ENCODE results near the gene GOLM1. TPM values are rescaled to one million over a fixed set of nuclear protein-coding genes. Genes with fewer than 3 reads are reported as not detected.

Gene GOLM1
- total RNA-seq, 1 donor from 2014 or later, result 0.80 TPM

GRCh38 chr9:86036555-86036954 is 62.8 kb downstream of the GOLM1 start:
- TF ChIP-seq CTCF (IDR thresholded peaks at IDR 0.05), result no peak
- intact Hi-C loops (cut with micrococcal nuclease), result no loop called here
- Mint-ChIP-seq H3K36me3 (ENCODE audit: low read depth) (no peaks in the 10 kb centered on the region), H3K4me3 (no peak overlapping the region), H3K9me3 (no peaks in the 10 kb centered on the region), H3K4me1 (no peaks in the 10 kb centered on the region), H3K27me3 (no peaks in the 10 kb centered on the region), H3K27ac (no peak overlapping the region)
- CTCF ChIA-PET, result no interaction called here
- DNase-seq (no peak), ATAC-seq (ENCODE audit: low read depth) (no peak)
- POLR2A ChIA-PET, result interaction anchor here (0.7 kb wide), 1 partner anchor 292 kb away, joined by 8 read pairs; no protein-coding TSS in a partner anchor

GRCh38 chr9:86035827-86036440 is 63.4 kb downstream of the GOLM1 start:
- H3K27me3 Mint-ChIP-seq, result no peaks in the 10 kb centered on the region
- CTCF ChIA-PET, result no interaction called here
- intact Hi-C loops (cut with micrococcal nuclease), result no loop called here

GRCh38 chr9:86034863-86035734 is 64.3 kb downstream of the GOLM1 start:
- ChIA-PET POLR2A (no interaction called here), CTCF (no interaction called here)
- Mint-ChIP-seq H3K27me3 (no peaks in the 10 kb centered on the region), H3K4me1 (no peaks in the 10 kb centered on the region), H3K36me3 (ENCODE audit: low read depth) (no peaks in the 10 kb centered on the region), H3K4me3 (no peak overlapping the region), H3K9me3 (no peaks in the 10 kb centered on the region), H3K27ac (no peak overlapping the region)
- intact Hi-C loops (cut with micrococcal nuclease), result no loop called here
- DNase-seq, result no peak
- no peak for ATAC-seq (ENCODE audit: low read depth)
- no peak for TF ChIP-seq CTCF (IDR thresholded peaks at IDR 0.05)

More at GRCh38 chr9:86035827-86036440, 63.4 kb downstream of the GOLM1 start:
- Mint-ChIP-seq H3K4me3 (no peak overlapping the region), H3K4me1 (no peaks in the 10 kb centered on the region), H3K36me3 (ENCODE audit: low read depth) (no peaks in the 10 kb centered on the region), H3K27ac (no peak overlapping the region), H3K9me3 (no peaks in the 10 kb centered on the region)
- no peak for TF ChIP-seq CTCF (IDR thresholded peaks at IDR 0.05)
- ATAC-seq (ENCODE audit: low read depth) (no peak), DNase-seq (no peak)
- POLR2A ChIA-PET, result no interaction called here

GRCh38 chr9:86027767-86028166 is 71.6 kb downstream of the GOLM1 start:
- Mint-ChIP-seq H3K4me1 (no peaks in the 10 kb centered on the region), H3K9me3 (no peaks in the 10 kb centered on the region), H3K4me3 (no peak overlapping the region), H3K36me3 (ENCODE audit: low read depth) (peaks cover 55% of the 10 kb centered on the region), H3K27me3 (no peaks in the 10 kb centered on the region), H3K27ac (no peak overlapping the region)
- POLR2A ChIA-PET, result no interaction called here
- ATAC-seq (ENCODE audit: low read depth) (no peak), DNase-seq (no peak)
- CTCF ChIA-PET, result no interaction called here
- intact Hi-C loops (cut with micrococcal nuclease), result no loop called here
- TF ChIP-seq CTCF (IDR thresholded peaks at IDR 0.05), result no peak

GRCh38 chr9:86022687-86023266 is 76.6 kb downstream of the GOLM1 start:
- POLR2A ChIA-PET, result no interaction called here
- intact Hi-C loops (cut with micrococcal nuclease), result no loop called here
- Mint-ChIP-seq H3K36me3 (ENCODE audit: low read depth) (peaks cover 87% of the 10 kb centered on the region), H3K27ac (no peak overlapping the region), H3K4me1 (no peaks in the 10 kb centered on the region), H3K27me3 (no peaks in the 10 kb centered on the region), H3K4me3 (no peak overlapping the region), H3K9me3 (no peaks in the 10 kb centered on the region)
- CTCF ChIA-PET, result no interaction called here
- no peak for DNase-seq
- ATAC-seq (ENCODE audit: low read depth), result no peak
- TF ChIP-seq CTCF (IDR thresholded peaks at IDR 0.05), result no peak
